HCT116 (cell line): ENCODE results near the gene SCARF2. TPM values are rescaled to one million over a fixed set of nuclear protein-coding genes. Genes with fewer than 3 reads are reported as not detected.

Experiments used
- ATAC-seq: fragments of 200-7000 bp; cut with Tn5 transposase; 2 replicates; pipeline ENCODE4 v1.9.1; 2020; ENCODE audit warnings: mild to moderate bottlenecking, moderate library complexity
- BruUV-seq: library from RNA; stranded (reverse); fragments of 400-500 nt; replicated peaks from 2 replicates; lab custom pipeline; 2021; lab: Mats Ljungman, UMichigan
- CTCF ChIA-PET: fragments of 300-600 bp; sonication (Branson Sonifier 250); formaldehyde crosslinking; loops from one replicate; lab custom pipeline; 2021; ENCODE audit warnings: antibody characterized with exemption; lab: Charles Lee
- POLR2A ChIA-PET: fragments of 300-600, 350-600 bp; sonication (Branson Sonifier 250); formaldehyde crosslinking; loops from one replicate; lab custom pipeline; 2021; ENCODE audit warnings: antibody characterized with exemption; lab: Charles Lee
- RAD21 ChIA-PET, 2 experiments: fragments of 300-600 bp; sonication (Branson Sonifier 250); formaldehyde crosslinking; loops; one replicate each; lab custom pipeline; 2023; ENCODE audit warnings: low total read pairs in 2 of 2; ENCODE audit not compliant: uncharacterized antibody in 2 of 2, unreplicated experiment in 2 of 2, low non-redundant PET in 1 of 2; lab: Charles Lee
- DNase-seq: peaks from one replicate; pipeline ENCODE4 v3.0.0-alpha.2; 2010; ENCODE audit warnings: low read depth, low spot score
- H2AFZ ChIP-seq: fragments of 200-600 bp; shearing (Covaris generic), sonication (generic); 2 replicates; pipeline ENCODE4 v1.6.1; 2017; ENCODE audit warnings: low read depth, mixed run types, mixed read lengths, antibody characterized with exemption, low read length; ENCODE audit not compliant: poor library complexity, severe bottlenecking
- H3K27ac ChIP-seq: 2 replicates; pipeline ENCODE4 v1.5.1; 2012; ENCODE audit warnings: low read depth, low read length
- H3K27me3 ChIP-seq: fragments of 200-600 bp; sonication (generic); 2 replicates; pipeline ENCODE4 v1.6.1; 2016; ENCODE audit warnings: mixed run types, low read length, mixed read lengths; ENCODE audit not compliant: insufficient read depth
- H3K36me3 ChIP-seq, 2 experiments: fragments of 200-500 bp in 1 of 2; fragments of 200-600 bp in 1 of 2; sonication (Bioruptor generic) in 1 of 2; sonication (generic) in 1 of 2; 2 replicates each; pipeline versions ENCODE4 v1.5.1 to v1.6.1; 2014 to 2016; ENCODE audit warnings: low read length in 2 of 2, inconsistent platforms in 1 of 2, mixed read lengths in 1 of 2, mixed run types in 1 of 2; ENCODE audit not compliant: insufficient read depth in 2 of 2, control insufficient read depth in 1 of 2
- H3K4me1 ChIP-seq, 2 experiments: fragments of 200-600 bp in 1 of 2; sonication (generic) in 1 of 2; 2 replicates each; pipeline versions ENCODE4 v1.5.1 to v1.6.1; 2012 to 2017; ENCODE audit warnings: low read length in 2 of 2, inconsistent platforms in 1 of 2, mild to moderate bottlenecking in 1 of 2, mixed read lengths in 1 of 2, mixed run types in 1 of 2, moderate library complexity in 1 of 2; ENCODE audit not compliant: insufficient read depth in 2 of 2, control insufficient read depth in 1 of 2
- H3K4me2 ChIP-seq: fragments of 200-600 bp; sonication (generic); 2 replicates; pipeline ENCODE4 v1.6.1; 2017; ENCODE audit warnings: mixed run types, low read length, mixed read lengths
- H3K4me3 ChIP-seq, 2 experiments: fragments of 200-600 bp in 1 of 2; sonication (generic) in 1 of 2; replicated peaks in 1 of 2; 2 replicates each; pipeline ENCODE4 v1.5.1; 2011 to 2016; ENCODE audit warnings: low read length in 2 of 2, control low read depth in 1 of 2, low read depth in 1 of 2, mild to moderate bottlenecking in 1 of 2, mixed read lengths in 1 of 2, mixed run types in 1 of 2
- H3K79me2 ChIP-seq: fragments of 200-600 bp; sonication (generic); 2 replicates; pipeline ENCODE4 v1.6.1; 2017; ENCODE audit warnings: mild to moderate bottlenecking, mixed run types, low read length, moderate library complexity, mixed read lengths; ENCODE audit not compliant: insufficient read depth
- H3K9ac ChIP-seq: fragments of 200-600 bp; sonication (generic); 2 replicates; pipeline ENCODE4 v1.6.1; 2016; ENCODE audit warnings: low read length, mixed read lengths
- H3K9me2 ChIP-seq: fragments of 200-600 bp; sonication (generic), shearing (Covaris generic); 2 replicates; pipeline ENCODE4 v1.6.1; 2017; ENCODE audit warnings: mixed run types, mild to moderate bottlenecking, moderate library complexity; ENCODE audit not compliant: insufficient read depth
- H3K9me3 ChIP-seq, 2 experiments: fragments of 200-500 bp in 1 of 2; fragments of 200-600 bp in 1 of 2; sonication (Bioruptor generic) in 1 of 2; sonication (generic) in 1 of 2; 2 replicates each; pipeline ENCODE4 v1.6.1; 2014 to 2017; ENCODE audit warnings: low read length in 2 of 2, mixed read lengths in 2 of 2, inconsistent platforms in 1 of 2, low read depth in 1 of 2, mild to moderate bottlenecking in 1 of 2, mixed run types in 1 of 2, moderate library complexity in 1 of 2; ENCODE audit not compliant: control insufficient read depth in 1 of 2, insufficient read depth in 1 of 2
- H4K20me1 ChIP-seq: fragments of 200-600 bp; sonication (generic), shearing (Covaris generic); 2 replicates; pipeline ENCODE4 v1.6.1; 2017; ENCODE audit warnings: mixed run types, mild to moderate bottlenecking, moderate library complexity; ENCODE audit not compliant: insufficient read depth
- CBX3 ChIP-seq: IDR thresholded peaks from 2 replicates; pipeline ENCODE4 v1.6.1; 2012; ENCODE audit warnings: low read depth
- EZH2phosphoT487 ChIP-seq: fragments of 200-600 bp; IDR thresholded peaks from 2 replicates; pipeline ENCODE4 v1.6.1; 2018; ENCODE audit warnings: antibody characterized with exemption, borderline replicate concordance
- POLR2A ChIP-seq: IDR thresholded peaks from 2 replicates; pipeline ENCODE4 v1.7.0; 2011; ENCODE audit warnings: borderline replicate concordance; ENCODE audit not compliant: insufficient read depth, insufficient read length; ENCODE audit errors: extremely low read depth
- SIN3A ChIP-seq: IDR thresholded peaks from 2 replicates; pipeline ENCODE4 v1.6.1; 2012; ENCODE audit warnings: low read depth
- SP1 ChIP-seq: IDR thresholded peaks from 2 replicates; pipeline ENCODE4 v1.6.1; 2012; ENCODE audit warnings: low read depth
- SRF ChIP-seq: IDR thresholded peaks from 2 replicates; pipeline ENCODE4 v1.6.1; 2012; ENCODE audit warnings: low read depth
- TCF7L2 ChIP-seq: IDR thresholded peaks from 2 replicates; pipeline ENCODE4 v1.7.0; 2011; ENCODE audit warnings: borderline replicate concordance, inconsistent platforms; ENCODE audit not compliant: insufficient read depth, insufficient read length; ENCODE audit errors: extremely low read depth
- YY1 ChIP-seq: IDR thresholded peaks from 2 replicates; pipeline ENCODE4 v1.6.1; 2011; ENCODE audit warnings: low read length, low read depth, moderate library complexity, mild to moderate bottlenecking; ENCODE audit not compliant: insufficient replicate concordance; ENCODE audit errors: extremely low read depth
- ZFX ChIP-seq: fragments of 450-650 bp; IDR thresholded peaks from 2 replicates; pipeline ENCODE4 v1.6.1; 2017
- intact Hi-C: fragments of 100-400 bp; cut with micrococcal nuclease; formaldehyde crosslinking; loops from 2 replicates; pipeline ENCODE4 v1.10.0; 2022
- total RNA-seq: library from RNA; stranded (reverse); gene quantifications from one replicate; pipeline ENCODE4 v1.2.1, GENCODE V29; 2021; ENCODE audit not compliant: unreplicated experiment
- TF ChIP-seq, protein P1 (sequence below): IDR thresholded peaks from 2 replicates; pipeline ENCODE4 v1.6.1; 2012; ENCODE audit warnings: low read depth
- TF ChIP-seq, protein P2 (sequence below): IDR thresholded peaks from 2 replicates; pipeline ENCODE4 v1.6.1; 2012

The SCARF2 gene
- total RNA-seq, 1 experiment from 2014 or later: 2.5 TPM

DNA sequence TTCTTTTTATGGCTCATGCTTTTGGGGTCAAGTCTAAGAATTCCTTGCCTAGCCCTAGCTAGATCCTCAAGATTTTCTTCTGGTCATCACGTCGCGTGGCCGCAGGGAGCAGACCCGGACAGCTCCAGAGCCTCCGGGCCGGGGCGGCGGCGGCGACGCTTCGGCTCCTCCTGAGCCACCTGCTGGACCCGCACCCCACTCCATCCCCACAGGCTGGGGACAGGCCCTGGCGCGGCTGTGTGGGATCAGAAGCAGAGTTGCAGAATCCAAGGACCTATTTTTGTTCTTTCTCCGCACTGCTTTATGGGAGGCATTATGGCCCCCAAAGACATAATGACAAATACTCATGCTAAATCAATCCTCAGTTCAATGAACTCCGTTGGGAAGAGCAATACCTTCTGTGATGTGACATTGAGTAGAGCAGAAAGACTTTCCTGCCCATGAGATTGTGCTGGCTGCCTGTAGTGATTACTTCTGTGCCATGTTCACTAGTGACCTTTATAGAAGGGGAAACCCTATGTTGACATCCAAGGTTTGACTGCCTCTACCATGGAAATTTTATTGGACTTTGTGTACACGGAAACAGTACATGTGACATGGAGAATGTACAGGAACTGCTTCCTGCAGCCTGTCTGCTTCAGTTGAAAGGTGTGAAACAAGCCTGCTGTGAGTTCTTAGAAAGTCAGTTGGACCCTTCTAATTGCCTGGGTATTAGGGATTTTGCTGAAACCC is 12.4 kb upstream of the SCARF2 start:
- no peak overlapping the region for H3K9ac ChIP-seq
- no peak overlapping the region for H3K4me3 ChIP-seq
- ChIA-PET RAD21 (no interaction called here), CTCF (no interaction called here), POLR2A (no interaction called here)
- no peaks in the 10 kb centered on the region for H3K4me1 ChIP-seq
- no peaks in the 10 kb centered on the region for H3K9me3 ChIP-seq
- no peaks in the 10 kb centered on the region for H4K20me1 ChIP-seq
- DNase-seq: no peak
- no peaks in the 10 kb centered on the region for H3K79me2 ChIP-seq
- no peak overlapping the region for H3K4me2 ChIP-seq
- intact Hi-C loops: no loop called here
- no peak overlapping the region for H2AFZ ChIP-seq
- H3K9me2 ChIP-seq: no peaks in the 10 kb centered on the region
- H3K27me3 ChIP-seq: no peaks in the 10 kb centered on the region
- no peak for ATAC-seq
- H3K27ac ChIP-seq: no peak overlapping the region
- BruUV-seq: no TSS peak
- TF ChIP-seq CBX3: no peak
- TF ChIP-seq, all 23 proteins: peak for 0
- H3K36me3 ChIP-seq: no peaks in the 10 kb centered on the region; a peak in 1 of 4 replicates

GRCh38 chr22:20448630-20449029 is 11.0 kb upstream of the SCARF2 start:
- Histone ChIP-seq H3K9me3 (no peaks in the 10 kb centered on the region), H3K4me3 (no peak overlapping the region), H3K9ac (no peak overlapping the region), H3K79me2 (no peaks in the 10 kb centered on the region), H3K36me3 (no peaks in the 10 kb centered on the region; a peak in 1 of 4 replicates), H4K20me1 (no peaks in the 10 kb centered on the region), H3K27me3 (no peaks in the 10 kb centered on the region), H2AFZ (no peak overlapping the region), H3K4me1 (no peaks in the 10 kb centered on the region), H3K9me2 (no peaks in the 10 kb centered on the region), H3K4me2 (no peak overlapping the region), H3K27ac (no peak overlapping the region)
- ChIA-PET CTCF (no interaction called here), RAD21 (no interaction called here), POLR2A (no interaction called here)
- intact Hi-C loops: no loop called here
- ATAC-seq: no peak
- BruUV-seq: no TSS peak
- TF ChIP-seq SIN3A (no peak), EZH2phosphoT487 (no peak), ZFX (no peak), SP1 (no peak), YY1 (no peak), TCF7L2 (no peak), SRF (no peak), POLR2A (no peak)
- TF ChIP-seq, protein P1, sequence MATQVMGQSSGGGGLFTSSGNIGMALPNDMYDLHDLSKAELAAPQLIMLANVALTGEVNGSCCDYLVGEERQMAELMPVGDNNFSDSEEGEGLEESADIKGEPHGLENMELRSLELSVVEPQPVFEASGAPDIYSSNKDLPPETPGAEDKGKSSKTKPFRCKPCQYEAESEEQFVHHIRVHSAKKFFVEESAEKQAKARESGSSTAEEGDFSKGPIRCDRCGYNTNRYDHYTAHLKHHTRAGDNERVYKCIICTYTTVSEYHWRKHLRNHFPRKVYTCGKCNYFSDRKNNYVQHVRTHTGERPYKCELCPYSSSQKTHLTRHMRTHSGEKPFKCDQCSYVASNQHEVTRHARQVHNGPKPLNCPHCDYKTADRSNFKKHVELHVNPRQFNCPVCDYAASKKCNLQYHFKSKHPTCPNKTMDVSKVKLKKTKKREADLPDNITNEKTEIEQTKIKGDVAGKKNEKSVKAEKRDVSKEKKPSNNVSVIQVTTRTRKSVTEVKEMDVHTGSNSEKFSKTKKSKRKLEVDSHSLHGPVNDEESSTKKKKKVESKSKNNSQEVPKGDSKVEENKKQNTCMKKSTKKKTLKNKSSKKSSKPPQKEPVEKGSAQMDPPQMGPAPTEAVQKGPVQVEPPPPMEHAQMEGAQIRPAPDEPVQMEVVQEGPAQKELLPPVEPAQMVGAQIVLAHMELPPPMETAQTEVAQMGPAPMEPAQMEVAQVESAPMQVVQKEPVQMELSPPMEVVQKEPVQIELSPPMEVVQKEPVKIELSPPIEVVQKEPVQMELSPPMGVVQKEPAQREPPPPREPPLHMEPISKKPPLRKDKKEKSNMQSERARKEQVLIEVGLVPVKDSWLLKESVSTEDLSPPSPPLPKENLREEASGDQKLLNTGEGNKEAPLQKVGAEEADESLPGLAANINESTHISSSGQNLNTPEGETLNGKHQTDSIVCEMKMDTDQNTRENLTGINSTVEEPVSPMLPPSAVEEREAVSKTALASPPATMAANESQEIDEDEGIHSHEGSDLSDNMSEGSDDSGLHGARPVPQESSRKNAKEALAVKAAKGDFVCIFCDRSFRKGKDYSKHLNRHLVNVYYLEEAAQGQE: no peak
- TF ChIP-seq, protein P2, sequence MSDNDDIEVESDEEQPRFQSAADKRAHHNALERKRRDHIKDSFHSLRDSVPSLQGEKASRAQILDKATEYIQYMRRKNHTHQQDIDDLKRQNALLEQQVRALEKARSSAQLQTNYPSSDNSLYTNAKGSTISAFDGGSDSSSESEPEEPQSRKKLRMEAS: no peak
- no peak for DNase-seq
